GM18502 (cell line): ENCODE measurements around the gene GJA3.

Source experiments
- ATAC-seq: cut with Tn5 transposase; IDR thresholded peaks from one replicate; pipeline ENCODE4 v1.9.1; 2021; ENCODE audit warnings: mild to moderate bottlenecking; ENCODE audit not compliant: unreplicated experiment, poor library complexity

Gene GJA3

GRCh38 chr13:20160306-20161274 is at the start of gene GJA3:
TSS of gene GJA3 (minus strand) at chr13:20161052. CDS start at chr13:20143288, 17,764 bp downstream.
- ATAC-seq, result peak; percentile 72

GRCh38 chr13:20209948-20210347 is 49.1 kb upstream of the GJA3 start:
- ATAC-seq, result no peak

DNA sequence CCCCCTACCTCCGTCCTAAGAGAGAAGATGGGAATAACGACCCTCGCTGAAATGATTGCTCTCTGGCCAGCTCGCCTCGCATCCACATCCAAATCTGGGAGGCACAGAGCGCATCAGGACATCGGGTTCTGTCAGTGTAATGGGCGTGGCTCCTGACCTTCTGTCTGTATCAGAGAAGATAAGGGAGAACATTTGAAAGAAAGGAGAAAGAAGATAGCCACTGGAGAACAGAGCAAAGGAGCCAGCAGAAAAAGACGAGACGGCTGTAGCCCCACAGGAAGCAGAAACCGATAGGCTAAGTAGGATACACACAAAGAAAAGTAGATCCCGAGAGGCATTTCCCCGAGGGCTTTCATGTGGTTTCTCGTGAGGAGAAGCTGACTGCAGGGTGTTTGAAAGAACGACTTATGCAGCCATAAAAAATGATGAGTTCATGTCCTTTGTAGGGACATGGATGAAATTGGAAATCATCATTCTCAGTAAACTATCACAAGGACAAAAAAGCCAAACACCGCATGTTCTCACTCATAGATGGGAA is 45.9 kb upstream of the GJA3 start:
- no peak for ATAC-seq

GRCh38 chr13:20206065-20206697 is 45.3 kb upstream of the GJA3 start:
- ATAC-seq, result no peak

- ATAC-seq, result no peak
Measured at GRCh38 chr13:20198781-20199180, 37.9 kb upstream of the GJA3 start.

DNA sequence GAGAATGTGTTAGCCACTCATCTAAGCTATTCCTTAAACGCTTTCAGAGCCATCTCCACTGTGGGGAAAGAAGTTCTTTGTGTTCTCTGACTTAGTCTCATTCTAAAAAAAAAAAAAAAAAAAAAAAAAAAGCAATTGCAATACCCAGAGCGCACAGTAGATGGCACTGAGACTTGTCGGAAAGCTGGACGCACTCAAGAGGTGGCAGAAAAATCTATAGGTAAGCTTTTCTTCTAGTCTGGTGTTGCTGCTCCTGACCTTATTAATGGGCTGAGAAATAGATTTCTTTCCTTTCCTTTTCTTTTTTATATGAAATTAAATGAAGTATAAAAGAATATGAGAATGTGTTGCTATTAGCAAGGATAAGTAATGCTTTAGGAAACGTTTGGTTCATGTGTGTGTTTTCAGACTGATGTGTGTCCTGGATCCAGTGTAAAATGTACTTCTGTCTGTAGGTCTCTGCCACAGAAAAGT is 36.5 kb upstream of the GJA3 start:
- ATAC-seq, result peak; percentile 39

GRCh38 chr13:20195801-20196200 is 34.9 kb upstream of the GJA3 start:
- no peak for ATAC-seq

- ATAC-seq, result no peak
Measured at GRCh38 chr13:20193907-20194631, 33.2 kb upstream of the GJA3 start.

DNA sequence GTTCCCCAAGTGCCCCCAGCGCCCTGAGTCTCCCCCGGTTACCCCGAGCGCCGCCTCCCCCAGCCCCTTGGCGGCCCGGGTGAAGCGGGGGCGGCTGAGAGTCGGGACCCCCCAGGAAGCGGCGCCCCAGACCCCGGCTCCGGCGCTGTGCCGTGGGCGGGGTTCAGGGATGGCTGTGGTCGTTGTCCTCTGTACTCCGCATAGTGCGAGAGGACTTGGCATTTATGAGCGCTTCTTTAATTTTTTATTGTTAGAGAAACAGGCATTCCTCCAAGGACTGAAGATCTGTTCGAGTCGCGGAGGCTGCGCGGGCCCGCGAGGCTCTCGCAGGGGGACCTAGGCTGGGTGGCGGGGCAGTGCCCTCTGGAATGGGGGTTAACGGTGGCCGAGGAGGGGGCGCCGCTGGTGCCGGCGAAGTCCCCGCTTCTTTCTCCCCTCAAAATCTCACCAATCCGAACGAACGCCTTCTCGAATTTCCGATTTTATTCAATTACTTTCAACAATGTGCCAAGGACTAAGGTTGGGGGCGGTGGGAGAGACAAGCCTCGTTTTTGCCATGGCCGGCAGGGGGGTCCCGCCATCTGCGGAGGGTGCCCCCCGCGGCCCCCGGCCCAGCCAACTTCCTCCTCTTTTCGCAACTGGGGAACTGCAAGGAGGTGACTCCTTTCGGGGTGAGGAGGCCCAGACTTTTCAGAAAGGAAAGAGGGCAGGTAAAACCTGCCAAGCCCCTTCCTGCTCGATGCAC is 32.5 kb upstream of the GJA3 start:
- no peak for ATAC-seq

GRCh38 chr13:20192836-20193161 is 31.9 kb upstream of the GJA3 start, which contains the start of gene GJB2:
TSS of gene GJB2 (minus strand) at chr13:20192938. CDS start at chr13:20189581, 3,357 bp downstream.
- ATAC-seq, result no peak

DNA sequence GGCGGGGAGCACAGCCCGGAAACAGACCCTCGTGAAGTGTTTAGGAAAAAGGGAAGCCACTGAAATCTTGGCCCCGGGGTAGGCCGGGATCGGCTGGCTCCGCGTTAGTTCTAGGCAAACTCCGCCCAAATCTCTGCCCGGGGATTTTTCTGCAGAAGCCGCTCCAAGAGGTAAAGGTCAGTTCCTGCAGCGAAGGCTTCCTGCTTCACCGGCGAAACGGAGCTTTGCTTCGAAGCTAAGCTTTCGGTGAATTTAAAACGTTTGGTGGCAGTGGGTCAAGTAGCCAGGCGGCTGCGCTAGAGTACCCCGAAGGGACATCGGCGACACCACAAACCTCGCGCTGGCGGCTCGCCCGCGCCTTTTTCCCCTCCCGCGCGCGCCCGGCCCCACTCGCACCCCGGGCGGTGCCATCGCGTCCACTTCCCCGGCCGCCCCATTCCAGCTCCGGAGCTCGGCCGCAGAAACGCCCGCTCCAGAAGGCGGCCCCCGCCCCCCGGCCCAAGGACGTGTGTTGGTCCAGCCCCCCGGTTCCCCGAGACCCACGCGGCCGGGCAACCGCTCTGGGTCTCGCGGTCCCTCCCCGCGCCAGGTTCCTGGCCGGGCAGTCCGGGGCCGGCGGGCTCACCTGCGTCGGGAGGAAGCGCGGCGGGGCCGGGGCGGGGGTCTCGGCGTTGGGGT is 31.4 kb upstream of the GJA3 start:
- ATAC-seq, result no peak

- ATAC-seq, result no peak
Measured at GRCh38 chr13:20191311-20192157, 30.7 kb upstream of the GJA3 start.

DNA sequence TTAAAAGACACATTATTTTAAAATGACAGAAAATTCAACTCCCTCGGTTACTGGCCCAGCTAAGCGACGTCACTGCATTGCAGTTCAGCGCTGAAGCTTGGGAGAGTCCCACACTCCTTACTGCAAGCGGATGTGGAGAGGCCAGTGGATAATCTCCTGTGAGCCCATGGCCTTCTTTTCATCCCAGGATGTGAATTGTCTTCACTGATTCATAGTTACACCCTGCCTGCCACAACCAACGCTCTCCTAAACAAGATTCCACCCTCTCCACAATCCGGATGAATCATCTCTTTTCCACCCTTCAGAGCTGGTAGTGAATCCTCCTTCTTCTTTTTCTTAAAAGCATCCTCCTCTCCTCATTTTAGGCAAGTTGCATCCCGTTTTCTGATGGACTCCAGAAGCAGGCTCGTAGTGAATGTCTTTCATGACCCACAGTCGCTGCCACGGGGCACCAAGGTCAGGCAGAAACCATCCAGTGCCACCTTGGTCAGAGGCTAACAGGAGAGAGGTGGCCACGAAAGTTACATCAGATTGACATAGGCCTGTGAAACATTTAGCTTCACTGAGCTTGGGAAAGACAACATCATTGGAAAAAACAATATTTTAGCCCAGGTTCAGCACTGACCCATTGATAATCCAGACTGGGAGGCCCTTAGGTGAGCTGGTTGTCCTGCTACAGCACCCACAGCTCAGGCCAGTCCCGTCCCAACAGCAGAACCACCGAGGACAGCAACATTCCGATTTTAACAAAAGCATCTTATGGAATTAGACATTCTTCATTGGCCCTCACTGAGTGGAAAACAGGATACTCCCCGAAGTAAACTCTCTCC is 29.8 kb upstream of the GJA3 start:
- ATAC-seq, result no peak

- no peak for ATAC-seq
Measured at GRCh38 chr13:20190076-20190475, 29.2 kb upstream of the GJA3 start.

- no peak for ATAC-seq
Measured at GRCh38 chr13:20188667-20189553, 28.1 kb upstream of the GJA3 start.

- no peak for ATAC-seq
Measured at GRCh38 chr13:20186771-20187170, 25.9 kb upstream of the GJA3 start.
